Right cardiac atrium (tissue), 5 donors: ENCODE results near the gene NEU4. TPM values are rescaled to one million over a fixed set of nuclear protein-coding genes. Genes with fewer than 3 reads are reported as not detected.

Experiments
- ATAC-seq, 2 donors: fragments of 200-7000 bp; cut with Tn5 transposase; one replicate each; pipeline versions ENCODE4 v1.8.0 to v1.9.1; 2020; ENCODE audit warnings: moderate library complexity in 2 of 2, mild to moderate bottlenecking in 1 of 2
- DNase-seq, 3 donors: peaks; one replicate each; pipeline ENCODE4 v3.0.0-alpha.2; 2020
- H3K27ac ChIP-seq: one replicate; pipeline ENCODE4 v1.5.1; 2013; ENCODE audit warnings: mild to moderate bottlenecking, low read length, control low read depth, moderate library complexity
- H3K27me3 ChIP-seq: one replicate; pipeline ENCODE4 v1.6.1; 2013; ENCODE audit not compliant: control insufficient read depth, insufficient read depth
- H3K4me1 ChIP-seq: one replicate; pipeline ENCODE4 v1.6.1; 2013; ENCODE audit warnings: low read length; ENCODE audit not compliant: control insufficient read depth, insufficient read depth
- H3K4me3 ChIP-seq: one replicate; pipeline ENCODE4 v1.5.1; 2013; ENCODE audit warnings: low read length, control low read depth
- H3K9me3 ChIP-seq: one replicate; pipeline ENCODE4 v1.6.1; 2013; ENCODE audit warnings: low read length; ENCODE audit not compliant: control insufficient read depth
- WGBS: extraction: QIAGEN DNeasy Blood & Tissue Kit; methylation state at CpG from one replicate; pipeline ENCODE4 v1.1.7; 2013; 5-methylcytosine and 5-hydroxymethylcytosine counted together
- intact Hi-C, 4 donors: fragments of 100-400 bp; cut with DNase I; formaldehyde crosslinking; loops; one replicate each; pipeline versions ENCODE4 v1.11.0 to v1.14.0; 2022 to 2023
- polyA plus RNA-seq: library from polyadenylated mRNA; stranded (reverse); fragments of 200-250 nt; gene quantifications from one replicate; pipeline ENCODE4 v1.2.3, GENCODE V29; 2013
- total RNA-seq, 4 donors: library from RNA; stranded (reverse); fragmentation: NEBNext Ultra II Directional; extraction: Animal tissue kit (Norgen Biotek cat#: 25700); gene quantifications; one replicate each; pipeline ENCODE4 v1.2.1, GENCODE V29; 2021
- donor health status: healthy with polysubstance abuse.
- donor health status: DM: no; HTN: yes; CAD: no.
- donor health status: DM: no; HTN: no; CAD: no.
- donor health status: DM: no; HTN: yes; CAD: no; lungs with severe emphysema.
- donor health status: DM: yes; HTN: yes; CAD: no.

Gene NEU4
- total and polyA plus RNA-seq, 5 donors = 0.17 to 1.4 (median 0.76) TPM; not detected in 1

- ATAC-seq (no peak), DNase-seq (peak in 1 of 3 donors; percentile 35)
- intact Hi-C loops = no loop called here
- Histone ChIP-seq H3K27me3 (no peaks in the 10 kb centered on the region), H3K4me1 (no peaks in the 10 kb centered on the region), H3K4me3 (no peak overlapping the region), H3K9me3 (no peaks in the 10 kb centered on the region), H3K27ac (no peak overlapping the region)
- WGBS = 94% methylated on average over 10 of the region's 10 CpGs
Observed at GRCh38 chr2:241852981-241853631, 44.1 kb downstream of the NEU4 start.

- Histone ChIP-seq H3K9me3 (no peaks in the 10 kb centered on the region), H3K4me3 (no peak overlapping the region), H3K27ac (peak overlapping the region; percentile 37), H3K4me1 (no peaks in the 10 kb centered on the region), H3K27me3 (no peaks in the 10 kb centered on the region)
- WGBS = 75% methylated on average over 27 of the region's 27 CpGs
- intact Hi-C loops = no loop called here
- ATAC-seq (peak; percentile 5 to 44), DNase-seq (peak; percentile 55 to 86 (median 75))
Observed at GRCh38 chr2:241853651-241854341, 44.8 kb downstream of the NEU4 start.

GRCh38 chr2:241854342-241855244 is 45.6 kb downstream of the NEU4 start:
- H3K27ac ChIP-seq = peak overlapping the region; percentile 37
- intact Hi-C loops = no loop called here
- ATAC-seq (peak; percentile 12 to 27), DNase-seq (peak; percentile 38 to 75 (median 69))
- 48% methylated on average over 21 of the region's 21 CpGs for WGBS
- H3K9me3 ChIP-seq = no peaks in the 10 kb centered on the region
- no peaks in the 10 kb centered on the region for H3K4me1 ChIP-seq
- H3K4me3 ChIP-seq = no peak overlapping the region
- no peaks in the 10 kb centered on the region for H3K27me3 ChIP-seq

- 72% methylated on average over 18 of the region's 18 CpGs for WGBS
- intact Hi-C loops = no loop called here
- no peak overlapping the region for H3K4me3 ChIP-seq
- no peaks in the 10 kb centered on the region for H3K27me3 ChIP-seq
- peaks cover 4% of the 10 kb centered on the region for H3K4me1 ChIP-seq
- ATAC-seq = no peak
- peak in 2 of 3 donors; percentile 20 to 58 for DNase-seq
- H3K27ac ChIP-seq = no peak overlapping the region
- no peaks in the 10 kb centered on the region for H3K9me3 ChIP-seq
Observed at GRCh38 chr2:241855245-241855887, 46.4 kb downstream of the NEU4 start.

GRCh38 chr2:241855888-241856422 is 47.0 kb downstream of the NEU4 start:
- H3K9me3 ChIP-seq = no peaks in the 10 kb centered on the region
- no peak overlapping the region for H3K27ac ChIP-seq
- H3K4me1 ChIP-seq = peaks cover 4% of the 10 kb centered on the region
- H3K27me3 ChIP-seq = no peaks in the 10 kb centered on the region
- intact Hi-C loops = no loop called here
- DNase-seq = peak; percentile 17 to 40 (median 32)
- no peak overlapping the region for H3K4me3 ChIP-seq
- ATAC-seq = no peak
- WGBS = 78% methylated on average over 20 of the region's 20 CpGs

- no peak overlapping the region for H3K27ac ChIP-seq
- 82% methylated on average over 28 of the region's 28 CpGs for WGBS
- no peak overlapping the region for H3K4me3 ChIP-seq
- intact Hi-C loops = no loop called here
- H3K9me3 ChIP-seq = no peaks in the 10 kb centered on the region
- H3K4me1 ChIP-seq = peaks cover 4% of the 10 kb centered on the region
- no peak for ATAC-seq
- no peaks in the 10 kb centered on the region for H3K27me3 ChIP-seq
- DNase-seq = peak; percentile 19 to 58 (median 42)
Observed at GRCh38 chr2:241857041-241857541, 48.1 kb downstream of the NEU4 start.

GRCh38 chr2:241857572-241858121 is 48.7 kb downstream of the NEU4 start:
- DNase-seq (peak; percentile 15 to 56 (median 51)), ATAC-seq (no peak)
- Histone ChIP-seq H3K4me3 (no peak overlapping the region), H3K4me1 (peaks cover 4% of the 10 kb centered on the region), H3K9me3 (no peaks in the 10 kb centered on the region), H3K27me3 (no peaks in the 10 kb centered on the region), H3K27ac (no peak overlapping the region)
- WGBS = 85% methylated on average over 18 of the region's 18 CpGs
- intact Hi-C loops = no loop called here

- Histone ChIP-seq H3K27me3 (no peaks in the 10 kb centered on the region), H3K9me3 (no peaks in the 10 kb centered on the region), H3K27ac (peak within 1 kb of the TSS; percentile 94), H3K4me3 (peak within 1 kb of the TSS; percentile 12), H3K4me1 (peaks cover 4% of the 10 kb centered on the region)
- ATAC-seq (peak; percentile 17 to 26), DNase-seq (peak; percentile 47 to 76 (median 75))
- intact Hi-C loops = no loop called here
- WGBS = 67% methylated on average over 28 of the region's 28 CpGs
Observed at GRCh38 chr2:241858206-241859016, 49.4 kb downstream of the NEU4 start, which contains the start of gene PDCD1. TSS of gene PDCD1 (minus strand) at chr2:241858894. CDS start at chr2:241858838, 56 bp downstream.

- Histone ChIP-seq H3K9me3 (no peaks in the 10 kb centered on the region), H3K27ac (peak overlapping the region; percentile 94), H3K27me3 (no peaks in the 10 kb centered on the region), H3K4me1 (peaks cover 4% of the 10 kb centered on the region), H3K4me3 (no peak overlapping the region)
- intact Hi-C loops = no loop called here
- DNase-seq (peak in 1 of 3 donors; percentile 69), ATAC-seq (peak in 1 of 2 donors; percentile 2)
- 28% methylated on average over 9 of the region's 9 CpGs for WGBS
Observed at GRCh38 chr2:241859017-241859435, 50.0 kb downstream of the NEU4 start.
